HG02798 (cell line): ENCODE results near the gene ULK1.

Experiments
- ATAC-seq: cut with Tn5 transposase; IDR thresholded peaks from one replicate; pipeline ENCODE4 v1.9.1; 2021; ENCODE audit warnings: mild to moderate bottlenecking; ENCODE audit not compliant: unreplicated experiment, poor library complexity

Gene ULK1

GRCh38 chr12:131905630-131906091 is 11.2 kb downstream of the ULK1 start:
- no peak for ATAC-seq

DNA sequence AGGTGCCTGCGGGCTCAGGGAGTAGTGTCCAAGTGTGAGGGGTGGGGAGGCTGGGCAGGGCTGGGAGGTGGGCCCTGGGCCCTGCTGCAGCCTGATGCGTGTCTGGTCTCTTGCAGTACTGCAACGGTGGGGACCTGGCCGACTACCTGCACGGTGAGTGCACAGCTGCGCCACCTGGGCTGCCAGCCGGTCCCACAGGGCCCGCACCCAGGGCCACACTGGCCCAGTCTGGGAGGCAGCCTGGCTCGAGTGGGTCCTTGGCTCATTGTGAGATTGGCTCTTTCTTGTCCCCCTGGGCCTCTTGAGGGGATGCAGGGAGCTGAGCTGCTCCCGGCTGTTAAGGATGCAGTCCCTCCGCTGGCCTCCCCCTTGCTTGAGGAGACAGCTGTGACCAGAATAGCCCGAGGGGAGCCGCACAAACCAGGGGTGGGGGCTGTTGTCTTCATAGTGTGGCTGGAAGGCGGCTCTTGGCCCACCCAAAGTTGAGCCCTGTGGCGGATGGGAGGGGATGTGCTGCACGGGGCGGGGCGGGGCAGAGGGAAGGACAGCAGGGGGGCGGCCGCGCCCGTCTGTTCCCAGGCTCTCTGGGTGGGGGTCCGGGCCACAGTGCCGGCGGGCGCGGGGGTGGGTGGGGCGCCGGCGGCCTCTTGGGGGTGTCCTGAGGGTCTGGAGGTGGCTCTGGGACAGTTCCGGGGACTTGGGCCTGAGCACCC is 13.1 kb downstream of the ULK1 start:
- no peak for ATAC-seq

- ATAC-seq: no peak
Measured at GRCh38 chr12:131908092-131909080, 14.0 kb downstream of the ULK1 start.

DNA sequence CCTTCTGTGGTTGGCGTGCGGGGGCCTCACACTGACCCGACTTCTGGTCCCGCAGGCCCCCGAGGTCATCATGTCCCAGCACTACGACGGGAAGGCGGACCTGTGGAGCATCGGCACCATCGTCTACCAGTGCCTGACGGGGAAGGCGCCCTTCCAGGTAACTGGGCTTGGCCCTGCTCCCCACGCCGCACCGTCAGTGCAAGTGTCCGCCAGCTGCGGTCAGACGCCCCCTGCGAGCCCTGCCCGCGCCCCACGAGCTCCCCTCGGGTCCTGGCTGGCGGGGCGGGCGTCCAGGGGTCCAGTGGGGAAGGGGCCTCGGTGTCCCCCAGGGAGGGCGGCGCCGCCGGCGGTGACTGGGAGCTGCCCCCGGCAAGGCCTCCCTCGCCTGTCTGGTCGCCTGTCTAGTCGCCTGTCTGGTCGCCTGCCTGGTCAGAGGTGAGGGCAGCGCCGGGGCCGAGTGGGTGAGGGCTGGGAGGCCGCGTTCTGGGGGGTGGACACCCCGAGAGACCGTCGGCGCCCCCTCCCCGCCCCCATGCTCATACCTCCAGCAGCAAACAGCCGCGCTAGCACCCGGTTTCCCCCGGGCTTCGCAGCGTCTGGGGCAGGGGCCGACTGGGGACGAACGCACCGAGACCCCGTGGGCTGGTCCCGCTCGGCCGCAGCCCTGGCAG is 14.8 kb downstream of the ULK1 start:
- no peak for ATAC-seq

DNA sequence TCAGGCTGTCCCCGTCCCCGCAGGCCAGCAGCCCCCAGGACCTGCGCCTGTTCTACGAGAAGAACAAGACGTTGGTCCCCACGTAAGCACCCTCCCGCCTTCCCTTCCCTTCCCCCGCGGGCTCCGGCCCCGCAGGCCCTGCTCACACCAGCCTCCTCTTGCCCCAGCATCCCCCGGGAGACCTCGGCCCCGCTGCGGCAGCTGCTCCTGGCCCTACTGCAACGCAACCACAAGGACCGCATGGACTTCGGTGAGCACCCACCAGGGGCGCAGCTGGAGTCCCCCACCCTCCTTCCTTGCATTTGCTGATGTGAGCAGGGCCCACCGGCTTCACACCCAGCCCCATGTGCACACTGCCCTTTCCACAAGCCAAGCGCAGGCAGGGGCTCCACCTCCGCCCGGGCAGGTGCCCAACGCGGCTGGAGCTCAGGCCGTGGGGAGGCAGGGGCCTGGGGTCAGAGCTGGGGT is 15.4 kb downstream of the ULK1 start:
- ATAC-seq: no peak

DNA sequence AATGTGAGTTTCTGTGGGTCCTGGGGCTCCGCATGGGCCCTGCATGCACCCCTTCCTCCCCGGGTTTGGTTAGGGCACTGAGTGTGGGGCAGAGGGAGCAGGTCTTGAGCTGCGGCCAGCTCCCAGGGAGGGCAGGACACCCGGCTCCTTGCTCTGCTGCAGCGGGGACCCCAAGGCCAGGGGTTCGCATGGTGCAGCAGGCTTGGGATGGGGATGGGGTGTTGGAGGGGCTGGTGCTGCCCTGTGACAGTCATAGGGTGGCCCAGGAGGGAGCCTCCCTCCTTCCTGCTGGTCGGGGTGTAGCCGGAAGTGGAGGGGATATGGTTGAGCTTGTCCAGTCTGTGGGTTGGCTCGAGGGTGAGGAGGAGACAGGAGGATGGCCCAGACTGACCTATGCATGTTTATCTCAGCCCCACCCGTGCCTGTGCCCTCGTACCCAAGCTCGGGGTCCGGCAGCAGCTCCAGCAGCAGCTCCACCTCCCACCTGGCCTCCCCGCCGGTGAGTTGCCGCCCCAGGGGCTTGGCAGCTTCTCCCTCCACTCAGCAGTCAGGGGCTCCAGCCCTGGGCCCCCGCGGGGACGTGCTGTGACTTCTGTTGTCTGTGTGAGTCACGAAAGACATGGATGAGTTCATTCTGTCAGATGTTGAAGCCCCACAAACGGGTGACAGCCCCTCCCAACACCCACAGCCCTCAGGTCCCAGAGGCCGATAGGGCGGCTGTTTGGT is 16.0 kb downstream of the ULK1 start:
- ATAC-seq: no peak

- ATAC-seq: no peak
Measured at GRCh38 chr12:131911028-131911650, 16.7 kb downstream of the ULK1 start.

- no peak for ATAC-seq
Measured at GRCh38 chr12:131911851-131912477, 17.5 kb downstream of the ULK1 start.

- no peak for ATAC-seq
Measured at GRCh38 chr12:131912518-131913274, 18.3 kb downstream of the ULK1 start.

DNA sequence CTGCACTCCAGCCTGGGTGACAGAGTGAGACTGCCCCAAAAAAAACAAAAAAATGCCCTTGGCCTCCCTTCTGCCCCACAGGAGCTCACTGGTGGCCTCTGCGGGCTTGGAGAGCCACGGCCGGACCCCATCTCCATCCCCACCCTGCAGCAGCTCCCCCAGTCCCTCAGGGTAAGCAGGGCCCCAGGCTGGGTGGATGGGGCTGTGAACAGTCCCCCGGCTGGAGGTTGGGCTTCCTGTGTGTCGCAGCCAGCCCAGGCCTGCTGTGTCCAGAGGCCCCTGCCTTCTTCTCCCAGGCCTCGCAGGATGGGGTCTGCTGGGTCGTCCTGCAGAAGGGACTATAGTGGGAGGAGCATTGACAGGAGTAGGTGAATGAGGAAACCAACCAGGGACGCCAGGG is 19.2 kb downstream of the ULK1 start:
- no peak for ATAC-seq

DNA sequence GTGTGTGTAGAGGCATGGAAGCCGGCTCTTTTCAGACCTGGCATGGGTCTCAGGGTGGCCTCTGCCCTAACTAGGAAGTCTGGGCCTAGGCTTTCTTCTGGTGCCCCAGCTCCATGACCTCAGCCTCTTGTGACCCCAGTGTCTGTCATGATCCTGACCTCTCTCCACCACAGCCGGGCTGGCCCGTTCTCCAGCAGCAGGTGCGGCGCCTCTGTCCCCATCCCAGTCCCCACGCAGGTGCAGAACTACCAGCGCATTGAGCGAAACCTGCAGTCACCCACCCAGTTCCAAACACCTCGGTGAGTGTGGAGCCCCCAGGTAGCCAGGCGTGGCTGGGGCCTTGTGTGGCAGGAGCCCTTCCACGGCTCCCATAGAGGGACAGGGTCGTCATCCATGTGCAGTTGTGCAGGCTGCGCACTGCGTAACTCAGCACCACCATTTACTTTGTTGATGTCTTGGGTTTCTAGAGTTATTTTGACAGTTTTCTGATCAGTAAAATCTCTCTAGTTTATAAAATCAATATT is 19.8 kb downstream of the ULK1 start:
- ATAC-seq: no peak

DNA sequence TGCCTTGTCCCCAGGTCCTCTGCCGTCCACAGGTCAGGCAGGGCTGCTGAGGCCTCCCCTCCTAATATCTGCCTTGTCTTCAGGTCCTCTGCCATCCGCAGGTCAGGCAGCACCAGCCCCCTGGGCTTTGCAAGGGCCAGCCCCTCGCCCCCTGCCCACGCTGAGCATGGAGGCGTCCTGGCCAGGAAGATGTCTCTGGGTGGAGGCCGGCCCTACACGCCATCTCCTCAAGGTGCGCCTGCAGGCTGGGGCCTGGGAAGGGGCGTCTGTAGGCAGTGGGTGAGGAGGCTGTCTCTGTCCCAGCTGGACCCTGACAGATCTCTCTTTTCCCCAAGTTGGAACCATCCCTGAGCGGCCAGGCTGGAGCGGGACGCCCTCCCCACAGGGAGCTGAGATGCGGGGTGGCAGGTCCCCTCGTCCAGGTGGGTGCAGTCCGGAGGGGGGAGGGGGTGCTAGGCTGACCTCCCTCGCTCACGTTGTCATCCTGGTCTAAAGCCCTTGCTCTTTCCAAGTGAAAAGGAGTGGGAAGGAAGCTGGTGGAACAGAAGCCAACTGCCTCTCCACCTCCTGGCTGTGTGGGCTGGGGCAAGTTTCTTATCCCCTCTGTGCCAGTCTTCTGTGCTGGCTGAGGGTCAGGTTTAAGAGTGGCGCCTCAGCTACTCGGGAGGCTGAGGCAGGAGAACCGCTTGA is 20.7 kb downstream of the ULK1 start:
- no peak for ATAC-seq

GRCh38 chr12:131915823-131916222 is 21.4 kb downstream of the ULK1 start:
- no peak for ATAC-seq

- ATAC-seq: no peak
Measured at GRCh38 chr12:131916306-131917138, 22.1 kb downstream of the ULK1 start.

DNA sequence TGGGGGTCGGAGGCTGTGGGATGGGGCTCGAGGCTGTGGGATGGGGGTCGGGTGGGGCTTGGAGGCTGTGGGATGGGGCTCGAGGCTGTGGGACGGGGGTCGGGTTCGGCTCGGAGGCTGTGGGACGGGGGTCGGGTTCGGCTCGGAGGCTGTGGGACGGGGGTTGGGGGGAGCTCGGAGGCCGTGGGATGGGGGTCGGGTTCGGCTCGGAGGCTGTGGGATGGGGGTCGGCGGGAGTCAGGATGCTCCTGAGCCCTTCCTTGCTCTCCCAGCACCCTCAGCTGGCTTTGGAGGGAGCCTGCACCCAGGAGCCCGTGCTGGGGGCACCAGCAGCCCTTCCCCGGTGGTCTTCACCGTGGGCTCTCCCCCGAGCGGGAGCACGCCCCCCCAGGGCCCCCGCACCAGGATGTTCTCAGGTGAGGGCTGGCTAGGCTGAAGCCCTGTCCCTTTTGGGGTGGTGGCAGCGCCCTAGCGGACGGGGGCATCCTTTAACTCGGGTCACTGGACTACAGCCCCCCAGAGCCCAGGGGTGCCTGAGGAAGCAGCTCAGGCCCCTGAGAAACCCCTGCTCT is 22.8 kb downstream of the ULK1 start:
- no peak for ATAC-seq

DNA sequence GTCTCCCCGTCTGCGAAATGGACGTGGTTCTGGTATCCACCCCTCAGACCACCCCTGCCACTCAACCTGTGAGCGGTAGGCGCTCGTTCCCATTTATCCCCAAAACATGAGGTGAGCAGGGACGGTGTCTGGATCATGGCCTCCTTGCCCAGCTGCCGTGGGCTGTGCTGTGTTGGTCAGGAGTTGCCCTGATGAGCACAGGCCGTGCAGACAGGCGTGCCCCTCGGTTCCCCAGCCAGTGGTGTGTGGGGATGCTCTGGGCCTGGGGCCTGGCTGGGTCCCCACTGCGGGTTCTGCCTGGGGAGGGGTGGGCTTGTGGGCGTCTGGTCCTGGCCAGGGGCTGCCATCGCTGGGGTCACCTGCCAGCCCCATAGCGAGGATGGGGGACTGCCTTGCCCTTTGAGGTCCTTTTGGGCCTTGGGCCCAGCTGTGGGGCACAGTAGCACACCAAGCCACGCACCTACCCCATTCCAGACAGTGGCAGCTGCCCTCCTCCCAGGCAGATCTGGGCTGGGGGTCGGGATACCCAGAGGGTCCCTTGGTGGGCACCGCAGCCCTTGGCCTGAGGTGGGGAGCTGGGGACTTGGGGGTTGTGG is 23.4 kb downstream of the ULK1 start:
- ATAC-seq: no peak
